CD4-positive, alpha-beta T cell (primary cell): ENCODE measurements around the gene CTNNA2. TPM values are rescaled to one million over a fixed set of nuclear protein-coding genes. Genes with fewer than 3 reads are reported as not detected.

Experiments
- ATAC-seq: fragments of 200-7000 bp; cut with Tn5 transposase; one replicate; pipeline ENCODE4 v1.10.0; 2022; ENCODE audit warnings: mild to moderate bottlenecking; ENCODE audit not compliant: poor library complexity
- CTCF ChIA-PET: fragments of 350-600 bp; sonication (Branson Sonifier 250); formaldehyde crosslinking; loops from one replicate; lab custom pipeline; 2021; ENCODE audit warnings: antibody characterized with exemption, inconsistent platforms; lab: Charles Lee
- POLR2A ChIA-PET: fragments of 350-600 bp; sonication (Branson Sonifier 250); formaldehyde crosslinking; loops from one replicate; lab custom pipeline; 2021; ENCODE audit warnings: antibody characterized with exemption, inconsistent platforms; lab: Charles Lee
- DNase-seq, 14 experiments: peaks; one replicate each; pipeline ENCODE4 v3.0.0-alpha.2; 2013 to 2020; ENCODE audit warnings: mixed read lengths in 2 of 14
- H3K27ac ChIP-seq, 2 donors: one replicate each; pipeline versions ENCODE4 v1.5.1 to v1.7.0; 2013; ENCODE audit warnings: low read length in 2 of 2, low read depth in 1 of 2, mild to moderate bottlenecking in 1 of 2
- H3K27me3 ChIP-seq, 2 experiments: 1 replicate in 1 of 2; 2 replicates in 1 of 2; pipeline versions ENCODE4 v1.6.1 to v1.7.0; 2013; ENCODE audit warnings: low read length in 2 of 2, control low read depth in 1 of 2, mild to moderate bottlenecking in 1 of 2, moderate library complexity in 1 of 2; ENCODE audit not compliant: insufficient read depth in 2 of 2, control insufficient read depth in 1 of 2
- H3K36me3 ChIP-seq: one replicate; pipeline ENCODE4 v1.6.1; 2013; ENCODE audit warnings: low read length, control low read depth; ENCODE audit not compliant: insufficient read depth
- H3K4me1 ChIP-seq: one replicate; pipeline ENCODE4 v1.6.1; 2013; ENCODE audit warnings: low read length, control low read depth; ENCODE audit not compliant: insufficient read depth
- H3K4me3 ChIP-seq: one replicate; pipeline ENCODE4 v1.5.1; 2013; ENCODE audit warnings: mild to moderate bottlenecking, low read length, moderate library complexity
- H3K9me3 ChIP-seq, 2 experiments: 1 replicate in 1 of 2; 2 replicates in 1 of 2; pipeline versions ENCODE4 v1.6.1 to v1.7.0; 2013; ENCODE audit warnings: low read length in 2 of 2, mild to moderate bottlenecking in 2 of 2, control low read depth in 1 of 2, moderate library complexity in 1 of 2; ENCODE audit not compliant: control insufficient read depth in 1 of 2, insufficient read depth in 1 of 2
- H3K27ac Mint-ChIP-seq: one replicate; pipeline ENCODE4 v1.8.0; 2020; ENCODE audit warnings: mixed read lengths
- H3K27me3 Mint-ChIP-seq: one replicate; pipeline ENCODE4 v1.8.0; 2021; ENCODE audit warnings: mixed read lengths
- H3K36me3 Mint-ChIP-seq: one replicate; pipeline ENCODE4 v1.8.0; 2021; ENCODE audit warnings: low read depth, mixed read lengths
- H3K4me1 Mint-ChIP-seq: one replicate; pipeline ENCODE4 v1.8.0; 2021; ENCODE audit warnings: low read depth, mixed read lengths
- H3K4me3 Mint-ChIP-seq: one replicate; pipeline ENCODE4 v1.8.0; 2020; ENCODE audit warnings: mild to moderate bottlenecking, mixed read lengths
- H3K9me3 Mint-ChIP-seq: one replicate; pipeline ENCODE4 v1.8.0; 2020; ENCODE audit warnings: mixed read lengths
- intact Hi-C, 2 experiments: fragments of 100-400 bp; cut with DNase I in 1 of 2; cut with micrococcal nuclease in 1 of 2; formaldehyde crosslinking; loops; one replicate each; pipeline versions ENCODE4 v1.15.1 to v1.9.0; 2023 to 2025; cut with DNase I, micrococcal nuclease
- total RNA-seq, 174 experiments: library from RNA in 2 of 174; stranded (reverse) in 2 of 174; gene quantifications; one replicate each; pipeline ENCODE4 v1.2.3 and lab custom pipeline; 2021 to 2026
- TF ChIP-seq, protein P1 (sequence below): fragments of 200-600 bp; IDR thresholded peaks from one replicate; pipeline ENCODE4 v1.8.0; 2022; ENCODE audit warnings: antibody characterized with exemption, mild to moderate bottlenecking

The CTNNA2 gene
- total RNA-seq, 2 experiments from 2014 or later = not detected

DNA sequence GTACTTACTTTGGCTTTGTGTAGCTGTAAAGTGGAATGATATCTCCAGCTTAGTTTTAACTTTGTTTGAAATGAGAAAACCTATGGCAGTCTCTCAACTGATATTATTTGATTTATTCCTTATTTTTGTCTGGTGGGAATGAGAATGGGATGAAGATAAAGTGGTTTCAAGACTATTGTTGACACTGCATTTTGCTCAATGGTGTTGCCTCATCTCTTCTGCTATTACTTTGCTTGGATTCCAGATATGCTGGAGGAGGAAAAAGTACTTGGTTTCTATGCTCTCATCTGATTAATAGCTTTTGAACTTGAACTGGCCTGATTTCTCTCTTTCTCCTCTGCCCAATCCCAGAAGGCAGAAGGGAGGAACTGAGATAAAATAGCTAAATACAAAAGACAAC, 198.2 kb downstream of the CTNNA2 start:
- Mint-ChIP-seq H3K4me3 (no peak overlapping the region), H3K36me3 (no peaks in the 10 kb centered on the region), H3K27me3 (no peaks in the 10 kb centered on the region), H3K27ac (no peak overlapping the region), H3K4me1 (no peaks in the 10 kb centered on the region), H3K9me3 (peaks cover 12% of the 10 kb centered on the region)
- TF ChIP-seq, protein P1, sequence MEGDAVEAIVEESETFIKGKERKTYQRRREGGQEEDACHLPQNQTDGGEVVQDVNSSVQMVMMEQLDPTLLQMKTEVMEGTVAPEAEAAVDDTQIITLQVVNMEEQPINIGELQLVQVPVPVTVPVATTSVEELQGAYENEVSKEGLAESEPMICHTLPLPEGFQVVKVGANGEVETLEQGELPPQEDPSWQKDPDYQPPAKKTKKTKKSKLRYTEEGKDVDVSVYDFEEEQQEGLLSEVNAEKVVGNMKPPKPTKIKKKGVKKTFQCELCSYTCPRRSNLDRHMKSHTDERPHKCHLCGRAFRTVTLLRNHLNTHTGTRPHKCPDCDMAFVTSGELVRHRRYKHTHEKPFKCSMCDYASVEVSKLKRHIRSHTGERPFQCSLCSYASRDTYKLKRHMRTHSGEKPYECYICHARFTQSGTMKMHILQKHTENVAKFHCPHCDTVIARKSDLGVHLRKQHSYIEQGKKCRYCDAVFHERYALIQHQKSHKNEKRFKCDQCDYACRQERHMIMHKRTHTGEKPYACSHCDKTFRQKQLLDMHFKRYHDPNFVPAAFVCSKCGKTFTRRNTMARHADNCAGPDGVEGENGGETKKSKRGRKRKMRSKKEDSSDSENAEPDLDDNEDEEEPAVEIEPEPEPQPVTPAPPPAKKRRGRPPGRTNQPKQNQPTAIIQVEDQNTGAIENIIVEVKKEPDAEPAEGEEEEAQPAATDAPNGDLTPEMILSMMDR = no peak
- CTCF ChIA-PET = no interaction called here
- H3K27me3 ChIP-seq = no peaks in the 10 kb centered on the region
- POLR2A ChIA-PET = no interaction called here
- H3K36me3 ChIP-seq = no peaks in the 10 kb centered on the region
- intact Hi-C loops = no loop called here
- no peak overlapping the region for H3K4me3 ChIP-seq
- H3K9me3 ChIP-seq = no peaks in the 10 kb centered on the region
- no peak overlapping the region for H3K27ac ChIP-seq
- no peak for DNase-seq
- no peaks in the 10 kb centered on the region for H3K4me1 ChIP-seq
- ATAC-seq = no peak

DNA sequence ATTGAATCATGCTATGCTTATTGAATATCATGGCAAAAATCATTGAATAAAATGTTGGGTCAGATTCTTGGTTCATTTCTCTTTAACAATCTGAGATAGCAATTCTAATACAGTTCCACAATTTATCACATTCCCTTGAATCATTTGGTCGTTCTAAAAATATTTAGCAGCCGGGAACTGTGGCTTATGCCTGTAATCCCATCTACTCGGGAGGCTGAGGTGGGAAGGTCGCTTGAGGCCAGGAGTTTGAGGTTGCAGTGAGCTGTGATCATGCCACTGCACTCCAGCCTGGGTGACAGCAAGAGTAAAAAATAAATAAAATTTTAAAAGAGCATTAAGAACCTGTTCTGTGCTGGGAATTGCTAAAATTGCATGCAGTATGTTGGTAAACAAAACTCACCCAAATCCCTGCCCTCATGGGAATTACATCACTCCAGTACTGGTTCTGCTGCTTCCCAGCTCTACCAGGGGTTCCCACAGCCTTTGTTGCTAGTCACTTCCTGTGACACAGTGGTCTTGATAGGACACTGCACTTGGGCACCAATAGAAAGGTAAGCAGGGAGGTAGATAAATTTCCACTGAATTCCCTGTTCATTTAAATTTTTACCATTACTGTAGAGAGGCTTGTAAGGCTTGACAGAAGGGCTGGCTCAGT, 200.4 kb downstream of the CTNNA2 start:
- H3K27me3 Mint-ChIP-seq = no peaks in the 10 kb centered on the region
- no peaks in the 10 kb centered on the region for H3K27me3 ChIP-seq
- ChIA-PET POLR2A (no interaction called here), CTCF (no interaction called here)
- ATAC-seq = no peak
- intact Hi-C loops = no loop called here
- no peak overlapping the region for H3K4me3 Mint-ChIP-seq
- H3K4me3 ChIP-seq = no peak overlapping the region
- H3K27ac Mint-ChIP-seq = no peak overlapping the region
- H3K9me3 ChIP-seq = peaks cover 0 to 3% of the 10 kb centered on the region in 2 experiments
- no peaks in the 10 kb centered on the region for H3K36me3 ChIP-seq
- no peaks in the 10 kb centered on the region for H3K4me1 ChIP-seq
- no peaks in the 10 kb centered on the region for H3K36me3 Mint-ChIP-seq
- TF ChIP-seq, protein P1 = no peak
- H3K9me3 Mint-ChIP-seq = peaks cover 14% of the 10 kb centered on the region
- H3K4me1 Mint-ChIP-seq = no peaks in the 10 kb centered on the region
- no peak overlapping the region for H3K27ac ChIP-seq
- no peak for DNase-seq

DNA sequence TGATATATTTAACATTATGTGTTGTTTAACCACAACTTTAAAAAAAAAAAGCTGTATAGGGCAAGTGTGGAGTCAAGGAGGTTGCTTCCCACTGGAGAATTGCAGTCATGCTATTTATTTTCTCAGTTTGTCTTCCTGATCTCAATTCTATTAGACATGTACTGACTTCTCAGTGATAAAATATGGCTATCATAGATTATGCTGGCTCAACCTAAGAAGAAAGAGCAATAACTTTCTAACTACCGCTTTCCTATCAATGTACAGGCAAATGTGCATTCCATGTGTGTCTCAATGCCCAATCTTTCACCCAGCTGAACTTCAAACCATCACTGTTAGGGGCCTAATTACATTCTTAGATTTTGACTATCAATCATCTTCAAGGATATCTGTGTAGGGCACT, 201.4 kb downstream of the CTNNA2 start:
- no peaks in the 10 kb centered on the region for H3K4me1 Mint-ChIP-seq
- H3K4me1 ChIP-seq = no peaks in the 10 kb centered on the region
- CTCF ChIA-PET = no interaction called here
- H3K36me3 Mint-ChIP-seq = no peaks in the 10 kb centered on the region
- H3K4me3 ChIP-seq = no peak overlapping the region
- POLR2A ChIA-PET = no interaction called here
- no peak overlapping the region for H3K27ac ChIP-seq
- no peak overlapping the region for H3K4me3 Mint-ChIP-seq
- TF ChIP-seq, protein P1 = no peak
- H3K9me3 ChIP-seq = peaks cover 0 to 3% of the 10 kb centered on the region in 2 experiments
- no peaks in the 10 kb centered on the region for H3K36me3 ChIP-seq
- no peak overlapping the region for H3K27ac Mint-ChIP-seq
- no peak for ATAC-seq
- intact Hi-C loops = no loop called here
- no peaks in the 10 kb centered on the region for H3K27me3 Mint-ChIP-seq
- no peak for DNase-seq
- H3K27me3 ChIP-seq = no peaks in the 10 kb centered on the region
- peaks cover 14% of the 10 kb centered on the region for H3K9me3 Mint-ChIP-seq
